M059J (cell line): ENCODE results near the gene GCSH. TPM values are rescaled to one million over a fixed set of nuclear protein-coding genes. Genes with fewer than 3 reads are reported as not detected.
"Not testable (repeated sequence)": the region's sequence is repeated elsewhere in the genome, so short reads cannot be mapped to it uniquely, and the experiment has no call there.

Source experiments
- DNase-seq: peaks from one replicate; pipeline ENCODE4 v3.0.0-alpha.2; 2012; ENCODE audit warnings: low read depth
- total RNA-seq: library from RNA; depleted of rRNA; stranded (reverse); fragments of >200 nt; shearing (Covaris generic); gene quantifications from 2 replicates; pipeline ENCODE4 v1.2.3, GENCODE V29; 2014; rRNA removed

The GCSH gene
- total RNA-seq, result 22.8 and 36.4 TPM in 2 replicates

DNA sequence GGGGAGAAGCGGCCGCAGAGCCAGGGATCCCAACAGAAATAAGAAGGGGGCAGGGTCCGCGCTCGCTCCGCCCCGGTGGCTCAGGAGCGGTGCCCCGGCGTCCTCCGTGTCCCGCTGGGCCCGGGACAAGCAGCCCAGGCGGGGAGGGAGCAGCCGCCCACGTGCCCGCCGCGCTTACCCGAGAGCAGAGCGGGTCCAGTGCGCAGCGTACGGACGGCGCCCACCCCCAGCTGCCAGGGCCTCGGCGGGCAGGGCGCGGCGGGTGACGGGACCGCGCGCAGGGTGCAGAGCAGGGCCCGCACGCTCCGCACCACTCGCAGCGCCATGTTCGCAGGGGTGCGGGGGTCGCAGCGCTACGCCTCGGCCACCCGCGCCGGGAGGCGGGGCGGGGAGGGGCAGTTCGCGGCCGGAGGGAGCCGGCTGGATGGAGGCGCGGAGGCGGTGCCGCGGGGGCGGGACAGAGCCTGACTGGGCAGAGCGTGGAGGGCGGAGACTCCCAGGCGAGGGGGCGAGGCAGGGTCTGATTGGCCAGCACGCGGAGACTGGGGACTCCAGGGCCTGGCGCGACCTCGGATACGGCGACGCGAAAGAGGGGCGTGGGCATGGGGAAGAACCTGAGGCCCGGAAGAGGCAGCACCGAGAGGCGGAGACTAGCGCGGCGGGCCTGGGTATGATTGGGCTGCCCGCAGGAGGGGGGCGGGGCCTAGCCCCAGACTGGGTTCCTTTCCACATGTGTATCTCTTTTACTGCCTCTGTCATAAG is at the start of gene GCSH:
GCSH (minus strand) TSS at position 443 of the 762 bp plus-strand sequence; CDS start at position 326, 117 bp downstream.
- DNase-seq, result peak; percentile 98

DNA sequence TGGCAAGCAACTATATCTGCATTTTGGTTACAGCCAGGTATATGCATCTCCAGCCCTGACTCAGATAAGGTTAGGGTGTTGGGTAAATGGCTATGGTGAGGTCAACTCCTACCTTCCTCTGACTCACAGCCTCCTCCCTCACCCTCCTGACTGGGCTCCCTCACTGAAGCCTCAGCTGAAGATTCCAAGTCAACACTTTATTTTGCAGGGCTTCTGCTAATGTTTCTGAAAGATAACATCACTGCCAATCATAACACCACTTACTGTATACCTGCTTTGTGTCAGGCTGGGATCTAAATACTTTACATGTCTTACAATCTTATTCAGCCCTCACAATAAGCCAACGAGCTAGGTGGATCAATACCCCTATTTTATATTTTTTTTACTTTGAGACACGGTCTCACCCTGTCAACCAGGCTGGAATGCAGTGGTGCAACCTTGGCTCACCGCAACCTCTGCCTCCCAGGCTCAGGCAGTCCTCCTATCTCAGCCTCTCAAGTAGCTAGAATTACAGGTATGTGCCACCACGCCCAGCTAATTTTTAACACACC is 47.8 kb upstream of the GCSH start:
- DNase-seq, result peak; percentile 46

DNA sequence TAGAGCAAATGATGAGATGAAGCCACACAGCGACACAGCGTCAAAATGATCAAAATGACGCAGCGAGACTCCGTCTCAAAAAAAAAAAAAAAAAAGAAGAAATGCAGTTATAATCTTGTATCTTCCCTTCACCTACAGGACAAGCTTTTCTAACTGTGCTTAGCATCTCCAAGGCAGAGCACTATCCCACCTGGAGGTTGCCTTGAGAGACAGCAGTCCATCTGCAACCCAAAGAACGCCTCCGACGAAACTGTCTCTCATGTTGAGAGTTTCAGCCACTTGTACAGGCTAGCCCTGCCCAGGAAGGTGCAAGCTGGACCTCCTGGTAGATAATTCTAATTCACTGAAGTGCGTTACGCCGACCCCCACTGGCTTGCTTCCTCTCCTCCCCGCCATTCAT is 46.7 kb upstream of the GCSH start:
- DNase-seq, result no peak

DNA sequence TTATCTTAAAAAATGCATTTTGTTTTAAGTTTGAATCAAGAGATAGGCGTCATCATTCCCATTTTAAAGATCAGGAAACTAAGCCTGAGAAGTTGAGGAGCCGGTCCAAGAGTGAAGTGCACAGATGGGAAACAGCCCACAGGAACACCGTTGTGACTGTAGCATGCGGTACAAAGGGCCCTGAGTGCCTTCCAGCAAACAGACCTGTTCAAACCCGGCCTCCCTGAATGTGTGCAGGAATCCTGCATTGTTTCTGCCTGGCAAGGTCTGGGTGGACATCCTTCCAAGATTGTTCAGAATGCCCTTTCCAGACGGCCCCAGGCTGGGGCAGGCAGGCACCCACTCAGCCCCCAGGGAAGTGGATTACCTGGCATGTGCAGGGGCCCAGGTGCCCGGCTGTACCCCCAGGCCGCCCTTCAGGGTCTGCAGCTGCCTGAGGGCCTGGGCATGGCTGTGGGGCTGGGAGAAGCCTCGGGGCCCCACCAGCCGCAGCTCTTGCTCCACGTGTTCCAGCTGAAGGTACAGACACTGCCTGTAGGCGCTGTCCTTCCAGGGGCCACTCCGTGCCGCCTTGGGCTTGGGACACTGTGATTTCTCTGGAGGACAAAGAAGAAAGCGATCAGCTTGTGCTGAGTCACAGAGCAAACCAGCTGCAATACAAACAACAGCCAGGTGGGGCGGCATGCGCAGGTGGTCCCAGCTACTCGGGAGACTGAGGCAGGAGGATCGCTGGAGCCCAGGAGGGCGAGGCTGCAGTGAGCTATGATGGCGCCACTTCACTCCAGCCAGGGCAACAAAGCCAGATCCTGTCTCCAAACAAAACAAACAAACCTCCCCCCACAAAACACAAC is 45.0 kb upstream of the GCSH start:
- DNase-seq, result no peak

GRCh38 chr16:81138831-81139557 is 42.8 kb upstream of the GCSH start:
- DNase-seq, result no peak

GRCh38 chr16:81137754-81138153 is 41.6 kb upstream of the GCSH start:
- no peak for DNase-seq

GRCh38 chr16:81136390-81137335 is 40.5 kb upstream of the GCSH start:
- peak; percentile 77 for DNase-seq

GRCh38 chr16:81130126-81130525 is 33.9 kb upstream of the GCSH start:
- DNase-seq, result no peak

GRCh38 chr16:81128726-81129524 is 32.7 kb upstream of the GCSH start:
- no peak for DNase-seq

DNA sequence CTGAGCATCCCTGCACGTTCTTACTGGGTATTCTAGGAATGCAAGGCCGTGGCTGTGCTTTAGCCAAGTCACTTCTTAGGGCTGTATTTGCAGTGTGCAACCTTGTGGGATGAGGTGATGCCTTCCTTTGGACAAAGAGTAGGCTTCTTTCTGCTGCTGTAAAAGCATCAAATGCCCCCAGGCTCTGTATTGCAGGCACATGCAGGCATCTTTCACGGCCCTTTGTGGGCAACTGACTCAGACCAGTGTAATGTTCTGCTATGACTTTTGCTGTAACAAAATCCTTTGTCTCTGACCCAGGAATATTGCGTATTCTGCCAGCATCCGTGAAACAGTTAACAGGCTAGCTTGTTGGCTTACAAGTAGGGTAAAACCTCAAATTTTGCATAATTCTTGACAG is 30.9 kb upstream of the GCSH start:
- peak; percentile 95 for DNase-seq

GRCh38 chr16:81123092-81123852 is 27.1 kb upstream of the GCSH start:
- DNase-seq, result no peak

GRCh38 chr16:81121474-81121990 is 25.3 kb upstream of the GCSH start:
- peak; percentile 48 for DNase-seq

GRCh38 chr16:81117436-81117835 is 21.2 kb upstream of the GCSH start:
- no peak for DNase-seq

- DNase-seq, result no peak
These were observed 20.1 kb upstream of the GCSH start for GRCh38 chr16:81116285-81116684.

- DNase-seq, result no peak
These were observed 16.3 kb upstream of the GCSH start for GRCh38 chr16:81112453-81112852.

GRCh38 chr16:81109274-81109673 is 13.1 kb upstream of the GCSH start:
- DNase-seq, result not testable (repeated sequence)

GRCh38 chr16:81107511-81107910 is 11.3 kb upstream of the GCSH start:
- no peak for DNase-seq

- DNase-seq, result no peak
These were observed 10.8 kb upstream of the GCSH start for GRCh38 chr16:81106826-81107503.
